HepG2 (cell line): Measurements from ENCODE around the gene ENO3. TPM values are rescaled to one million over a fixed set of nuclear protein-coding genes. Genes with fewer than 3 reads are reported as not detected.

Experiments used
- ADNP ChIP-seq: sonication (generic); formaldehyde crosslinking; IDR thresholded peaks from 2 replicates; pipeline ENCODE4 v1.4.0; 2020; ENCODE audit warnings: missing genetic modification reagents
- ARID5B ChIP-seq: IDR thresholded peaks from 2 replicates; pipeline ENCODE4 v1.4.0; 2020; ENCODE audit warnings: mild to moderate bottlenecking, missing genetic modification reagents
- ATAD3A ChIP-seq: sonication (generic); formaldehyde crosslinking; IDR thresholded peaks from 2 replicates; pipeline ENCODE4 v1.4.0; 2020; ENCODE audit warnings: missing genetic modification reagents
- BATF2 ChIP-seq: sonication (generic); formaldehyde crosslinking; IDR thresholded peaks from 2 replicates; pipeline ENCODE4 v1.8.0; 2022; ENCODE audit warnings: mild to moderate bottlenecking, missing genetic modification reagents, moderate library complexity
- FOXK2 ChIP-seq: fragments of 450-650 bp; IDR thresholded peaks from 2 replicates; pipeline ENCODE4 v1.6.1; 2016
- GPN1 ChIP-seq: sonication (generic); formaldehyde crosslinking; IDR thresholded peaks from 2 replicates; pipeline ENCODE4 v1.5.1; 2020; ENCODE audit warnings: missing genetic modification reagents, borderline replicate concordance
- KLF13 ChIP-seq: sonication (generic); formaldehyde crosslinking; IDR thresholded peaks from 2 replicates; pipeline ENCODE4 v1.4.0; 2020; ENCODE audit warnings: mild to moderate bottlenecking, missing genetic modification reagents
- MAF1 ChIP-seq: sonication (generic); formaldehyde crosslinking; IDR thresholded peaks from 2 replicates; pipeline ENCODE4 v1.5.0; 2020; ENCODE audit warnings: missing genetic modification reagents, borderline replicate concordance
- MXI1 ChIP-seq: IDR thresholded peaks from 3 replicates; pipeline ENCODE4 v1.6.1; 2012; ENCODE audit warnings: low read depth, low read length, inconsistent platforms, borderline replicate concordance
- PAX8 ChIP-seq: sonication (generic); formaldehyde crosslinking; IDR thresholded peaks from 2 replicates; pipeline ENCODE4 v1.8.0; 2022; ENCODE audit warnings: mild to moderate bottlenecking, missing genetic modification reagents, borderline replicate concordance
- RERE ChIP-seq: IDR thresholded peaks from 2 replicates; pipeline ENCODE4 v1.6.1; 2016; ENCODE audit warnings: low read depth, missing genetic modification reagents, missing compliant biosample characterization
- SALL1 ChIP-seq: sonication (generic); formaldehyde crosslinking; IDR thresholded peaks from 2 replicates; pipeline ENCODE4 v1.8.0; 2022; ENCODE audit warnings: mild to moderate bottlenecking, missing genetic modification reagents
- YEATS2 ChIP-seq: sonication (generic); formaldehyde crosslinking; IDR thresholded peaks from 2 replicates; pipeline ENCODE4 v1.4.0; 2020; ENCODE audit warnings: missing genetic modification reagents, borderline replicate concordance
- ZNF350 ChIP-seq: sonication (generic); formaldehyde crosslinking; IDR thresholded peaks from 2 replicates; pipeline ENCODE4 v1.4.0; 2020; ENCODE audit warnings: mild to moderate bottlenecking, low read depth, missing genetic modification reagents, borderline replicate concordance
- ZNF382 ChIP-seq: sonication (generic); formaldehyde crosslinking; IDR thresholded peaks from 2 replicates; pipeline ENCODE4 v1.5.0; 2020; ENCODE audit warnings: missing genetic modification reagents, mild to moderate bottlenecking, borderline replicate concordance
- polyA plus RNA-seq, 8 experiments: library from polyadenylated mRNA; depleted of rRNA in 3 of 8; stranded (reverse) in 7 of 8; unstranded in 1 of 8; fragments of >200 nt; fragmentation: Illumina TruSeq in 4 of 8; extraction: Trizol in 4 of 8; gene quantifications; 2 replicates each; pipeline versions ENCODE4 v1.2.1 to v1.2.3, GENCODE V29; 2011 to 2016; ENCODE audit warnings: low read depth in 4 of 8, missing spikeins in 1 of 8, mixed read lengths in 1 of 8; ENCODE audit not compliant: insufficient read depth in 1 of 8
- total RNA-seq, 5 experiments: library from RNA; depleted of rRNA; stranded (reverse); fragments of >200 nt; fragmentation: Illumina TruSeq; extraction: Trizol; gene quantifications; 2 replicates each; pipeline ENCODE4 v1.2.3, GENCODE V29; 2016; ENCODE audit warnings: low read depth in 1 of 5
- TF ChIP-seq, protein P1 (sequence below): sonication (generic); formaldehyde crosslinking; IDR thresholded peaks from 2 replicates; pipeline ENCODE4 v1.5.0; 2020; ENCODE audit warnings: missing genetic modification reagents
- TF ChIP-seq, protein P2 (sequence below): sonication (generic); formaldehyde crosslinking; IDR thresholded peaks from 2 replicates; pipeline ENCODE4 v1.5.0; 2020; ENCODE audit warnings: missing genetic modification reagents

The ENO3 gene
- total and polyA plus RNA-seq, 2 of the 13 experiments (the other 11 are each of a cell fraction or from before 2014, with no cell fraction given) = 59.8 to 69.8 TPM

DNA sequence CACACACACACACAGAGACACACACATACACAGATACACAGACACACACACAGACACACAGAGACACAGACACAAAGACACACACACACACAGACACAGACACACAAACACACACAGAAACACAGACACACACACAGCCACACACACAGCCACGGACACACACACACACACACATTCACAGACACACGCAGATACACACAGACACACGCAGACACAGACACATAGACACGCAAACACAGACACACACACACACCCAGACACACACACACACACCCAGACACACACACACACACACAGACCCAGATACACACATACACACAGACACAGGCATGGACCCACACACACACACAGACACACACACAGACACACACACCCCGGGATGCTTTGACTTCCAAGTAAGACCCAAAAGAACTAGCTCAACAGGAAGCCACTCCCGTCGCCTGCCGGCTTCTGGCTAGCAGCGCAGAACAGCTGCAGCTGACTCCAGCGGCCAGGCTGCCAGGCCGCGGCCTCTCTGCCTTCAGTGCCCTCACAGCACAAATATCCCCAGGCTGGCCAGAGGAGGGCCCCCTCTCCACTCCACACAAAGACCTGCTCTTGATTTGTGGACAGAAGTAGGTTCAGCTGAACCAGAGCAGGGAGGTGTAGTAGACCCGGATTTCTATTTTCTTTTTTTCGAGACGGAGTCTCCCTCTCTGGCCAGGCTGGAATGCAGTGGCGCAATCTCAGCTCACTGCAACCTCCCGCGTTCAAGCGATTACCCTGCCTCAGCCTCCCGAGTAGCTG, 42.0 kb upstream of the ENO3 start (continued):
- peak; percentile 30; the same call in 1 of the 2 replicates for TF ChIP-seq YEATS2
- no peak for TF ChIP-seq RERE (CRISPR knock-in tag)
- peak; percentile 80 for TF ChIP-seq ZNF350 (CRISPR knock-in tag)
- TF ChIP-seq ATAD3A (CRISPR knock-in tag) = no peak
- TF ChIP-seq PAX8 = no peak
- no peak for TF ChIP-seq ZNF382 (CRISPR knock-in tag)
- TF ChIP-seq SALL1 (CRISPR knock-in tag) = peak; percentile 2; the same call in 1 of the 2 replicates
- TF ChIP-seq ADNP (CRISPR knock-in tag) = 0 out of 2 replicates have a peak, but pooled peaks have one; percentile 39
- TF ChIP-seq GPN1 = no peak
- TF ChIP-seq FOXK2 = peak; percentile 62; the same call in 1 of the 2 replicates
- TF ChIP-seq MXI1 = peak; percentile 24; the same call in 1 of the 3 replicates
- 0 out of 2 replicates have a peak, but pooled peaks have one; percentile 40 for TF ChIP-seq BATF2 (CRISPR knock-in tag)
- TF ChIP-seq ARID5B = peak; percentile 38
- TF ChIP-seq, protein P1, sequence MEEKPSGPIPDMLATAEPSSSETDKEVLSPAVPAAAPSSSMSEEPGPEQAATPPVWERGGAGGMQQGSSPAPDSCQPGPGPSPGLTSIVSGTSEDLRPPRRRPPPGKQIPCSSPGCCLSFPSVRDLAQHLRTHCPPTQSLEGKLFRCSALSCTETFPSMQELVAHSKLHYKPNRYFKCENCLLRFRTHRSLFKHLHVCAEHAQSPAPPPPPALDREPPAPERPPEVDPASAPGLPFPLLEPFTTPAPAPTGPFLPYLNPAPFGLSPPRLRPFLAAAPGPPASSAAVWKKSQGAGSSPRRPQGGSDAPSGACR (CRISPR knock-in tag) = peak; percentile 17; the same call in 1 of the 2 replicates
- TF ChIP-seq KLF13 (CRISPR knock-in tag) = 0 out of 2 replicates have a peak, but pooled peaks have one; percentile 28
- TF ChIP-seq, protein P2, sequence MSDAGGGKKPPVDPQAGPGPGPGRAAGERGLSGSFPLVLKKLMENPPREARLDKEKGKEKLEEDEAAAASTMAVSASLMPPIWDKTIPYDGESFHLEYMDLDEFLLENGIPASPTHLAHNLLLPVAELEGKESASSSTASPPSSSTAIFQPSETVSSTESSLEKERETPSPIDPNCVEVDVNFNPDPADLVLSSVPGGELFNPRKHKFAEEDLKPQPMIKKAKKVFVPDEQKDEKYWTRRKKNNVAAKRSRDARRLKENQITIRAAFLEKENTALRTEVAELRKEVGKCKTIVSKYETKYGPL (CRISPR knock-in tag) = no peak
- 0 out of 2 replicates have a peak, but pooled peaks have one; percentile 28 for TF ChIP-seq MAF1 (CRISPR knock-in tag)
